ENCODE data around the gene PRPF39.

DNA sequence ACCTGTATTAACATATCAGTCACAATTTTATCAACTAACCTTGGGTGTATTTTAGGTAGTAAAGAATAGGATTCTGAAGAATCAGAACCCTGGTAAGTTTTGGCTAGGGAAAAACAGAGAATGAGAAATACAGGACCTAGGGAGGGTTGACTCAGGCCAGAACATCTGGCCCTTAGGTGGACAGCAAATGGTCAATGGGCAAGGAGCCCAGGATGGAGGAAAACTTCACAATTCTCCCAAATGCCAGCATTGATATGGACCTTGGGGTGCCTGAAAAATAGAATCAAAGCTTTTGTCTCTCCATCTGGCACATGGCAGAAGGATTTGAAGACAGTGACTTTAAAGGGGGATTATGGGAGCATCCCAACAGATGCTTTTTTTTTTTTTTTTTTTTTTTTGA, 32.7 kb upstream of the PRPF39 start:
- TF ChIP-seq MAX (IDR thresholded peaks at IDR 0.05; ENCODE audit: low read depth) (no peak), EP300 (IDR thresholded peaks at IDR 0.05; ENCODE audit: borderline replicate concordance in 1 of 2, low read depth in 1 of 2, low read length in 1 of 2) (no peak), RAD21 (IDR thresholded peaks at IDR 0.05; ENCODE audit: low read length) (no peak), POLR2AphosphoS5 (IDR thresholded peaks at IDR 0.05; ENCODE audit: low read depth, low read length) (no peak), CHD2 (IDR thresholded peaks at IDR 0.05; ENCODE audit: low read length, partially characterized antibody) (no peak), YY1 (IDR thresholded peaks at IDR 0.05; ENCODE audit: low read depth) (no peak), FOXM1 (IDR thresholded peaks at IDR 0.05; ENCODE audit: low read depth) (no peak), TCF12 (IDR thresholded peaks at IDR 0.05) (no peak), USF2 (IDR thresholded peaks at IDR 0.05; ENCODE audit: borderline replicate concordance, low read depth, low read length) (no peak), RCOR1 (IDR thresholded peaks at IDR 0.05; ENCODE audit: low read length) (no peak)
- TF ChIP-seq, protein P1, sequence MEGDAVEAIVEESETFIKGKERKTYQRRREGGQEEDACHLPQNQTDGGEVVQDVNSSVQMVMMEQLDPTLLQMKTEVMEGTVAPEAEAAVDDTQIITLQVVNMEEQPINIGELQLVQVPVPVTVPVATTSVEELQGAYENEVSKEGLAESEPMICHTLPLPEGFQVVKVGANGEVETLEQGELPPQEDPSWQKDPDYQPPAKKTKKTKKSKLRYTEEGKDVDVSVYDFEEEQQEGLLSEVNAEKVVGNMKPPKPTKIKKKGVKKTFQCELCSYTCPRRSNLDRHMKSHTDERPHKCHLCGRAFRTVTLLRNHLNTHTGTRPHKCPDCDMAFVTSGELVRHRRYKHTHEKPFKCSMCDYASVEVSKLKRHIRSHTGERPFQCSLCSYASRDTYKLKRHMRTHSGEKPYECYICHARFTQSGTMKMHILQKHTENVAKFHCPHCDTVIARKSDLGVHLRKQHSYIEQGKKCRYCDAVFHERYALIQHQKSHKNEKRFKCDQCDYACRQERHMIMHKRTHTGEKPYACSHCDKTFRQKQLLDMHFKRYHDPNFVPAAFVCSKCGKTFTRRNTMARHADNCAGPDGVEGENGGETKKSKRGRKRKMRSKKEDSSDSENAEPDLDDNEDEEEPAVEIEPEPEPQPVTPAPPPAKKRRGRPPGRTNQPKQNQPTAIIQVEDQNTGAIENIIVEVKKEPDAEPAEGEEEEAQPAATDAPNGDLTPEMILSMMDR (IDR thresholded peaks at IDR 0.05), result no peak
